K562 (cell line): ENCODE measurements around the gene CYB5B.

Experiments
- CHD4 ChIP-seq: fragments of 200-600 bp; sonication (generic); IDR thresholded peaks from 3 replicates; pipeline ENCODE4 v1.6.1; 2012; ENCODE audit warnings: low read depth, mild to moderate bottlenecking, mixed read lengths, low read length, inconsistent platforms; ENCODE audit not compliant: insufficient read depth, insufficient replicate concordance, poor library complexity, severe bottlenecking
- CTCF ChIP-seq, 3 experiments: IDR thresholded peaks in 2 of 3; conservative IDR thresholded peaks in 1 of 3; 2 replicates each; pipeline ENCODE4 v1.5.1; 2011 to 2012; ENCODE audit warnings: low read length in 3 of 3, mild to moderate bottlenecking in 3 of 3, control low read depth in 2 of 3, improper control_type of control experiment in 1 of 3, inconsistent platforms in 1 of 3, low read depth in 1 of 3, mixed read lengths in 1 of 3, moderate library complexity in 1 of 3; ENCODE audit not compliant: insufficient read depth in 2 of 3
- CXXC5 ChIP-seq: fragments of 250-450 bp; sonication (Bioruptor Pico); IDR thresholded peaks from 2 replicates; pipeline ENCODE4 v1.8.0; 2022; ENCODE audit warnings: inconsistent platforms, mild to moderate bottlenecking, moderate library complexity
- ELF2 ChIP-seq: fragments of 250-450 bp; sonication (Bioruptor Pico); IDR thresholded peaks from 2 replicates; pipeline ENCODE4 v1.5.0; 2021; ENCODE audit warnings: mild to moderate bottlenecking
- KDM1A ChIP-seq, 2 experiments: fragments of 450-650 bp; IDR thresholded peaks; 2 replicates each; pipeline ENCODE4 v1.6.1; 2016; ENCODE audit warnings: mild to moderate bottlenecking in 2 of 2
- MAZ ChIP-seq, 2 experiments: fragments of 450-650 bp in 1 of 2; sonication (generic) in 1 of 2; formaldehyde crosslinking; IDR thresholded peaks in 1 of 2; conservative IDR thresholded peaks in 1 of 2; 2 replicates each; pipeline versions ENCODE4 v1.4.0 to v1.5.0; 2020; ENCODE audit warnings: mild to moderate bottlenecking in 1 of 2, missing genetic modification reagents in 1 of 2
- MTA2 ChIP-seq: fragments of 450-650 bp; IDR thresholded peaks from 2 replicates; pipeline ENCODE4 v1.6.1; 2016; ENCODE audit warnings: low read depth
- POU5F1 ChIP-seq: fragments of 150-350 bp; IDR thresholded peaks from 2 replicates; pipeline ENCODE4 v1.6.1; 2014; ENCODE audit warnings: borderline replicate concordance, low read length, low read depth, mild to moderate bottlenecking; ENCODE audit not compliant: partially characterized antibody
- SLC30A9 ChIP-seq: fragments of 250-450 bp; sonication (Bioruptor Pico); IDR thresholded peaks from 2 replicates; pipeline ENCODE4 v1.8.0; 2022; ENCODE audit warnings: mild to moderate bottlenecking, moderate library complexity
- SMAD1 ChIP-seq: fragments of 150-350 bp; IDR thresholded peaks from 2 replicates; pipeline ENCODE4 v1.6.1; 2014; ENCODE audit warnings: low read length, low read depth; ENCODE audit not compliant: partially characterized antibody
- SMARCA5 ChIP-seq: fragments of 450-650 bp; IDR thresholded peaks from 2 replicates; pipeline ENCODE4 v1.6.1; 2016
- YY1 ChIP-seq, 3 experiments: IDR thresholded peaks; 2 replicates each; pipeline ENCODE4 v1.6.1; 2011; ENCODE audit warnings: low read length in 2 of 3, mild to moderate bottlenecking in 2 of 3, moderate library complexity in 2 of 3, borderline replicate concordance in 1 of 3, control low read depth in 1 of 3, low read depth in 1 of 3; ENCODE audit not compliant: insufficient read depth in 3 of 3, insufficient replicate concordance in 2 of 3, control insufficient read depth in 1 of 3, insufficient read length in 1 of 3; ENCODE audit errors: extremely low read depth in 1 of 3
- ZNF274 ChIP-seq: IDR thresholded peaks from 2 replicates; pipeline ENCODE4 v1.6.1; 2011; ENCODE audit warnings: low read depth, mild to moderate bottlenecking, low read length, moderate library complexity, borderline replicate concordance

GRCh38 chr16:69444873-69445517 is 20.6 kb downstream of the CYB5B start:
- TF ChIP-seq SMAD1 (no peak), POU5F1 (no peak), MTA2 (no peak), CXXC5 (CRISPR knock-in tag) (no peak), CHD4 (no peak), ZNF274 (no peak), CTCF (IDR thresholded peaks at IDR 0.05 in 2 of 3, conservative IDR thresholded peaks at IDR 0.05 in 1 of 3; ENCODE audit: insufficient read depth in 2 of 3, low read depth in 1 of 3, low read length in 3 of 3) (no peak), SLC30A9 (CRISPR knock-in tag) (no peak), ELF2 (CRISPR knock-in tag) (no peak), KDM1A (IDR thresholded peaks at IDR 0.05) (no peak), MAZ (CRISPR knock-in tag; conservative IDR thresholded peaks at IDR 0.05 in 1 of 2, IDR thresholded peaks at IDR 0.05 in 1 of 2) (no peak), SMARCA5 (no peak), YY1 (IDR thresholded peaks at IDR 0.05; ENCODE audit: borderline replicate concordance in 1 of 3, control insufficient read depth in 1 of 3, extremely low read depth in 1 of 3, insufficient read depth in 3 of 3, insufficient read length in 1 of 3, insufficient replicate concordance in 2 of 3, low read depth in 1 of 3, low read length in 2 of 3) (no peak)
